HCT116 (cell line): ENCODE results near the gene SIRPB2. TPM values are rescaled to one million over a fixed set of nuclear protein-coding genes. Genes with fewer than 3 reads are reported as not detected.

Source experiments
- ATAC-seq: fragments of 200-7000 bp; cut with Tn5 transposase; 2 replicates; pipeline ENCODE4 v1.9.1; 2020; ENCODE audit warnings: mild to moderate bottlenecking, moderate library complexity
- BruUV-seq: library from RNA; stranded (reverse); fragments of 400-500 nt; replicated peaks from 2 replicates; lab custom pipeline; 2021; lab: Mats Ljungman, UMichigan
- CTCF ChIA-PET: fragments of 300-600 bp; sonication (Branson Sonifier 250); formaldehyde crosslinking; loops from one replicate; lab custom pipeline; 2021; ENCODE audit warnings: antibody characterized with exemption; lab: Charles Lee
- POLR2A ChIA-PET: fragments of 300-600, 350-600 bp; sonication (Branson Sonifier 250); formaldehyde crosslinking; loops from one replicate; lab custom pipeline; 2021; ENCODE audit warnings: antibody characterized with exemption; lab: Charles Lee
- RAD21 ChIA-PET, 2 experiments: fragments of 300-600 bp; sonication (Branson Sonifier 250); formaldehyde crosslinking; loops; one replicate each; lab custom pipeline; 2023; ENCODE audit warnings: low total read pairs in 2 of 2; ENCODE audit not compliant: uncharacterized antibody in 2 of 2, unreplicated experiment in 2 of 2, low non-redundant PET in 1 of 2; lab: Charles Lee
- DNase-seq: peaks from one replicate; pipeline ENCODE4 v3.0.0-alpha.2; 2010; ENCODE audit warnings: low read depth, low spot score
- H2AFZ ChIP-seq: fragments of 200-600 bp; shearing (Covaris generic), sonication (generic); 2 replicates; pipeline ENCODE4 v1.6.1; 2017; ENCODE audit warnings: low read depth, mixed run types, mixed read lengths, antibody characterized with exemption, low read length; ENCODE audit not compliant: poor library complexity, severe bottlenecking
- H3K27ac ChIP-seq: 2 replicates; pipeline ENCODE4 v1.5.1; 2012; ENCODE audit warnings: low read depth, low read length
- H3K27me3 ChIP-seq: fragments of 200-600 bp; sonication (generic); 2 replicates; pipeline ENCODE4 v1.6.1; 2016; ENCODE audit warnings: mixed run types, low read length, mixed read lengths; ENCODE audit not compliant: insufficient read depth
- H3K36me3 ChIP-seq, 2 experiments: fragments of 200-500 bp in 1 of 2; fragments of 200-600 bp in 1 of 2; sonication (Bioruptor generic) in 1 of 2; sonication (generic) in 1 of 2; 2 replicates each; pipeline versions ENCODE4 v1.5.1 to v1.6.1; 2014 to 2016; ENCODE audit warnings: low read length in 2 of 2, inconsistent platforms in 1 of 2, mixed read lengths in 1 of 2, mixed run types in 1 of 2; ENCODE audit not compliant: insufficient read depth in 2 of 2, control insufficient read depth in 1 of 2
- H3K4me1 ChIP-seq, 2 experiments: fragments of 200-600 bp in 1 of 2; sonication (generic) in 1 of 2; 2 replicates each; pipeline versions ENCODE4 v1.5.1 to v1.6.1; 2012 to 2017; ENCODE audit warnings: low read length in 2 of 2, inconsistent platforms in 1 of 2, mild to moderate bottlenecking in 1 of 2, mixed read lengths in 1 of 2, mixed run types in 1 of 2, moderate library complexity in 1 of 2; ENCODE audit not compliant: insufficient read depth in 2 of 2, control insufficient read depth in 1 of 2
- H3K4me2 ChIP-seq: fragments of 200-600 bp; sonication (generic); 2 replicates; pipeline ENCODE4 v1.6.1; 2017; ENCODE audit warnings: mixed run types, low read length, mixed read lengths
- H3K4me3 ChIP-seq, 2 experiments: fragments of 200-600 bp in 1 of 2; sonication (generic) in 1 of 2; replicated peaks in 1 of 2; 2 replicates each; pipeline ENCODE4 v1.5.1; 2011 to 2016; ENCODE audit warnings: low read length in 2 of 2, control low read depth in 1 of 2, low read depth in 1 of 2, mild to moderate bottlenecking in 1 of 2, mixed read lengths in 1 of 2, mixed run types in 1 of 2
- H3K79me2 ChIP-seq: fragments of 200-600 bp; sonication (generic); 2 replicates; pipeline ENCODE4 v1.6.1; 2017; ENCODE audit warnings: mild to moderate bottlenecking, mixed run types, low read length, moderate library complexity, mixed read lengths; ENCODE audit not compliant: insufficient read depth
- H3K9ac ChIP-seq: fragments of 200-600 bp; sonication (generic); 2 replicates; pipeline ENCODE4 v1.6.1; 2016; ENCODE audit warnings: low read length, mixed read lengths
- H3K9me2 ChIP-seq: fragments of 200-600 bp; sonication (generic), shearing (Covaris generic); 2 replicates; pipeline ENCODE4 v1.6.1; 2017; ENCODE audit warnings: mixed run types, mild to moderate bottlenecking, moderate library complexity; ENCODE audit not compliant: insufficient read depth
- H3K9me3 ChIP-seq, 2 experiments: fragments of 200-500 bp in 1 of 2; fragments of 200-600 bp in 1 of 2; sonication (Bioruptor generic) in 1 of 2; sonication (generic) in 1 of 2; 2 replicates each; pipeline ENCODE4 v1.6.1; 2014 to 2017; ENCODE audit warnings: low read length in 2 of 2, mixed read lengths in 2 of 2, inconsistent platforms in 1 of 2, low read depth in 1 of 2, mild to moderate bottlenecking in 1 of 2, mixed run types in 1 of 2, moderate library complexity in 1 of 2; ENCODE audit not compliant: control insufficient read depth in 1 of 2, insufficient read depth in 1 of 2
- H4K20me1 ChIP-seq: fragments of 200-600 bp; sonication (generic), shearing (Covaris generic); 2 replicates; pipeline ENCODE4 v1.6.1; 2017; ENCODE audit warnings: mixed run types, mild to moderate bottlenecking, moderate library complexity; ENCODE audit not compliant: insufficient read depth
- FOSL1 ChIP-seq: IDR thresholded peaks from 2 replicates; pipeline ENCODE4 v1.6.1; 2012; ENCODE audit warnings: low read depth
- JUND ChIP-seq: IDR thresholded peaks from 2 replicates; pipeline ENCODE4 v1.6.1; 2012
- POLR2AphosphoS5 ChIP-seq: IDR thresholded peaks from 2 replicates; pipeline ENCODE4 v1.6.1; 2011; ENCODE audit warnings: mild to moderate bottlenecking, low read depth, low read length, moderate library complexity
- RAD21 ChIP-seq: IDR thresholded peaks from 2 replicates; pipeline ENCODE4 v1.6.1; 2012; ENCODE audit warnings: low read depth, mild to moderate bottlenecking
- REST ChIP-seq: IDR thresholded peaks from 2 replicates; pipeline ENCODE4 v1.6.1; 2012; ENCODE audit warnings: low read depth
- ZBTB33 ChIP-seq: IDR thresholded peaks from 2 replicates; pipeline ENCODE4 v1.6.1; 2011; ENCODE audit warnings: mild to moderate bottlenecking, low read length, moderate library complexity; ENCODE audit not compliant: insufficient replicate concordance; ENCODE audit errors: extremely low read depth
- ZFX ChIP-seq: fragments of 450-650 bp; IDR thresholded peaks from 2 replicates; pipeline ENCODE4 v1.6.1; 2017
- intact Hi-C: fragments of 100-400 bp; cut with micrococcal nuclease; formaldehyde crosslinking; loops from 2 replicates; pipeline ENCODE4 v1.10.0; 2022
- total RNA-seq: library from RNA; stranded (reverse); gene quantifications from one replicate; pipeline ENCODE4 v1.2.1, GENCODE V29; 2021; ENCODE audit not compliant: unreplicated experiment

SIRPB2 gene
- total RNA-seq, 1 experiment from 2014 or later = not detected

GRCh38 chr20:1450926-1451491 lies 40.2 kb downstream of the SIRPB2 start:
- H3K79me2 ChIP-seq = no peaks in the 10 kb centered on the region
- POLR2A ChIA-PET = no interaction called here
- H3K4me3 ChIP-seq = no peak overlapping the region
- BruUV-seq = no TSS peak
- CTCF ChIA-PET = interaction anchor here (1.2 kb wide), 1 partner anchor 13 kb away, joined by 5 read pairs; no protein-coding TSS in a partner anchor
- H3K27me3 ChIP-seq = no peaks in the 10 kb centered on the region
- peaks cover 62 to 79% of the 10 kb centered on the region in 2 experiments; a peak in 3 of 4 replicates for H3K36me3 ChIP-seq
- intact Hi-C loops = no loop called here
- H4K20me1 ChIP-seq = no peaks in the 10 kb centered on the region
- ATAC-seq = no peak
- no peak for DNase-seq
- no peaks in the 10 kb centered on the region for H3K9me2 ChIP-seq
- RAD21 ChIA-PET = no interaction called here
- H3K4me1 ChIP-seq = no peaks in the 10 kb centered on the region
- H3K4me2 ChIP-seq = no peak overlapping the region
- no peak for TF ChIP-seq ZBTB33
- no peak for TF ChIP-seq POLR2AphosphoS5
- TF ChIP-seq JUND = no peak
- TF ChIP-seq REST = no peak
- no peak for TF ChIP-seq ZFX
- no peak for TF ChIP-seq RAD21
- TF ChIP-seq FOSL1 = no peak
- no peak overlapping the region for H3K9ac ChIP-seq
- H3K9me3 ChIP-seq = no peaks in the 10 kb centered on the region
- no peak overlapping the region for H2AFZ ChIP-seq
- no peak overlapping the region for H3K27ac ChIP-seq
